WERI-Rb-1 (cell line): ENCODE measurements around the gene RIMS4.

Experiments
- DNase-seq: peaks from one replicate; pipeline ENCODE4 v3.0.0-alpha.2; 2020
- H3K27ac ChIP-seq: fragments of 250-450 bp; sonication (Bioruptor Pico); 2 replicates; pipeline ENCODE4 v1.5.1; 2020; ENCODE audit warnings: mild to moderate bottlenecking, moderate library complexity
- H3K27me3 ChIP-seq: fragments of 250-450 bp; sonication (Bioruptor Pico); 2 replicates; pipeline ENCODE4 v1.5.1; 2021; ENCODE audit warnings: mild to moderate bottlenecking, low read depth, moderate library complexity; ENCODE audit not compliant: insufficient read depth, severe bottlenecking
- H3K36me3 ChIP-seq: fragments of 250-450 bp; sonication (Bioruptor Pico); 2 replicates; pipeline ENCODE4 v1.5.1; 2020; ENCODE audit warnings: mild to moderate bottlenecking, moderate library complexity
- H3K4me3 ChIP-seq: 2 replicates; pipeline ENCODE4 v1.5.1; 2011; ENCODE audit warnings: low read depth, mild to moderate bottlenecking, control low read depth, low read length
- H3K9me3 ChIP-seq: fragments of 250-450 bp; sonication (Bioruptor Pico); 2 replicates; pipeline ENCODE4 v1.5.1; 2021; ENCODE audit warnings: mild to moderate bottlenecking, moderate library complexity; ENCODE audit not compliant: severe bottlenecking
- TF ChIP-seq, protein P1 (sequence below): IDR thresholded peaks from 2 replicates; pipeline ENCODE4 v1.5.1; 2011; ENCODE audit warnings: low read depth, mild to moderate bottlenecking, control low read depth, inconsistent platforms, low read length

The RIMS4 gene

DNA sequence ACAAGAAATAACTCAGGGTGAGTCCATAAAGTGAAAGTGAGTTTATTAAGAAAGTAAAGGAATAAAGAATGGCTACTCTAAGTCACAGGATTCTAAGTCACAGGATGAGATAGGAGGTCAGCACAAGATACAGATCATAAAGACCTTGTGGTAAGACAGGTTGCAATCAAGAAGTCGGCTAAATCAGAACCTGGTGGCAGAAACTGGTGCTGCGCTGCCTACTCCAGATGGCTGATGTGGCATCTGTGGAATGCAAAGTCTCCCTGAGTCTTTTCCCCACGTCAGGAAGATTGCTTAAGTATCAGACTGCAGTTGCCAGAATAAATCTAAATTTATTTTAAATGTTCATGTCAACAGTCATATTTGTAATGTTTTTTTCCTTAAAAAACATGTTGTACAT, 75.4 kb downstream of the RIMS4 start:
- DNase-seq: peak; percentile 34
- Histone ChIP-seq H3K36me3 (no peaks in the 10 kb centered on the region; the same call in 1 of the 2 replicates), H3K9me3 (no peaks in the 10 kb centered on the region), H3K27me3 (no peaks in the 10 kb centered on the region), H3K4me3 (no peak overlapping the region), H3K27ac (no peak overlapping the region)
- TF ChIP-seq, protein P1, sequence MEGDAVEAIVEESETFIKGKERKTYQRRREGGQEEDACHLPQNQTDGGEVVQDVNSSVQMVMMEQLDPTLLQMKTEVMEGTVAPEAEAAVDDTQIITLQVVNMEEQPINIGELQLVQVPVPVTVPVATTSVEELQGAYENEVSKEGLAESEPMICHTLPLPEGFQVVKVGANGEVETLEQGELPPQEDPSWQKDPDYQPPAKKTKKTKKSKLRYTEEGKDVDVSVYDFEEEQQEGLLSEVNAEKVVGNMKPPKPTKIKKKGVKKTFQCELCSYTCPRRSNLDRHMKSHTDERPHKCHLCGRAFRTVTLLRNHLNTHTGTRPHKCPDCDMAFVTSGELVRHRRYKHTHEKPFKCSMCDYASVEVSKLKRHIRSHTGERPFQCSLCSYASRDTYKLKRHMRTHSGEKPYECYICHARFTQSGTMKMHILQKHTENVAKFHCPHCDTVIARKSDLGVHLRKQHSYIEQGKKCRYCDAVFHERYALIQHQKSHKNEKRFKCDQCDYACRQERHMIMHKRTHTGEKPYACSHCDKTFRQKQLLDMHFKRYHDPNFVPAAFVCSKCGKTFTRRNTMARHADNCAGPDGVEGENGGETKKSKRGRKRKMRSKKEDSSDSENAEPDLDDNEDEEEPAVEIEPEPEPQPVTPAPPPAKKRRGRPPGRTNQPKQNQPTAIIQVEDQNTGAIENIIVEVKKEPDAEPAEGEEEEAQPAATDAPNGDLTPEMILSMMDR: peak; percentile 34

DNA sequence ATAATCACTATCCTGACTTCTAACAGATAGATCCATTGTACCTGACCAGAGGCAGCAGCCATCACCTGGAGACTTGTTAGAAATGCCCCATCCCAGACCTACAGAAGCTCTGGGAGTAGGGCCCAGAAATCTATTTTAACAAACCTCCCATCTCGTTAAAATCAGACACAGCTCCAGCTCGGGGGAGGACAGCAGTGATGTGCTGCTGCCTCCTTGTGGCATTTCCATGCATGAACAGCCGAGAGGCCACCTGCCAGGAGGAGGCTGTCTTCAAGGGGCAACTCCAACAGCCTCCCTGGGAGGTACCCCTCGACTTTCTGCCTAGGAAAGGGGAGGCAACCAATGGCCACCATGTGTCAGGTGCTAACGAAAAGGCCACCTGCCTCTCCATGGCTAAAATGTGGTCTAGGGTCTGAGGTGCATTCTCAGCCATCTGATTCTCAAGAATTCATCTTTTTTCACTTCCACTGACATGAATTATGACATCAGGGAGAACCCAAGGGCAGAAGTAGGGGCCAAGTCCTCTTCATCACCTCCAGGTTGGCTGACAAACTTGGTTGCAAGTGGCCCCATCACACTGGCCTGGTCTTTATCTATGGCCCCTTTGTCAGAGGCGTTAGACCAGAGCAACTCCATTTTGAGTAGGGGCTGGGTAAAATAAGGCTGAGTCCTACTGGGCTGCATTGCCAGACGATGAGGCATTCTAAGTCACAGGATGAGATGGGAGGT, 76.8 kb downstream of the RIMS4 start:
- Histone ChIP-seq H3K9me3 (no peaks in the 10 kb centered on the region), H3K36me3 (no peaks in the 10 kb centered on the region; the same call in 1 of the 2 replicates), H3K27me3 (no peaks in the 10 kb centered on the region), H3K4me3 (no peak overlapping the region), H3K27ac (no peak overlapping the region; the same call in 1 of the 2 replicates)
- peak; percentile 70 for DNase-seq
- TF ChIP-seq, protein P1: peak; percentile 93

DNA sequence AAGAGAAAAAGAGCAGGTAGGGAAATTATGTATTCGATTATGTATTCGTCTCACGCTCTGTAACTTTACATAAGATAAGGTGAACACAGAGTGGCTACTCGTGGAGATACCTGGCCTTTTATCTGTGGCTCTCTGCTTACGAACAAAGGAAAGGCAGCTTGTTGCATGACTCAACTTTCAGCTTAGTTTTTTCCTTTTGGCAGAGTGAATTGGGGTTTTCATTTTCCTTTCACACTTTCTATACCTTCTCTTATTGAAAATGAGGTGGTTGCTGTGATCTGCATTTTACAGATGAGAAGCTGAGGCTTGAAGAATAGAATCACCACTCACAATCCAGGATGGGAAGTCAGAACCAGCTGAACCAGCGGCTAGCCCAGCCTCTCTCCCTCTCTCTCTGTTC, 78.0 kb downstream of the RIMS4 start:
- TF ChIP-seq, protein P1: no peak
- no peaks in the 10 kb centered on the region; the same call in 1 of the 2 replicates for H3K36me3 ChIP-seq
- no peaks in the 10 kb centered on the region for H3K27me3 ChIP-seq
- H3K9me3 ChIP-seq: no peaks in the 10 kb centered on the region
- no peak for DNase-seq
- no peak overlapping the region for H3K27ac ChIP-seq
- H3K4me3 ChIP-seq: no peak overlapping the region

DNA sequence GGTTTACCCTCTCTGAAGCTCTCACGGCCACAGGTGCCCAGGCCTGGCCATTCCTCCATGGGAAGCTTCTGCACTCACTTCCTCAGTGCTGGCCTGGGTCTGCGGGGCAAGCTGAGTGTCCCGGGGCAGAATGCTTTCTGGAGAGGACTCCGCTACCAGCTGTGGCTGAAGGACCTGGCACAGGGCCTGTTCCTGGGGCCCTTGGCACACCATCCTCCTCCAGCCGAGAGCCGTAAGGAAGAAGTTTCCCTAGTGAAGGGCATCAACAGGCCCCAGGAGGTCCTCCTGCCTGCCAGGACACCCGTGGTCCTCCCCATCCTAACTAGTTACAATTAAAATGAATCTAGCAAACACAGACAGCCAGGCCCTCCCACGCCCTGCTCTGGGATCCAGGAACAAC, 78.7 kb downstream of the RIMS4 start:
- TF ChIP-seq, protein P1: no peak
- no peaks in the 10 kb centered on the region for H3K9me3 ChIP-seq
- no peak for DNase-seq
- no peaks in the 10 kb centered on the region for H3K27me3 ChIP-seq
- H3K4me3 ChIP-seq: no peak overlapping the region
- no peak overlapping the region for H3K27ac ChIP-seq
- H3K36me3 ChIP-seq: no peaks in the 10 kb centered on the region

DNA sequence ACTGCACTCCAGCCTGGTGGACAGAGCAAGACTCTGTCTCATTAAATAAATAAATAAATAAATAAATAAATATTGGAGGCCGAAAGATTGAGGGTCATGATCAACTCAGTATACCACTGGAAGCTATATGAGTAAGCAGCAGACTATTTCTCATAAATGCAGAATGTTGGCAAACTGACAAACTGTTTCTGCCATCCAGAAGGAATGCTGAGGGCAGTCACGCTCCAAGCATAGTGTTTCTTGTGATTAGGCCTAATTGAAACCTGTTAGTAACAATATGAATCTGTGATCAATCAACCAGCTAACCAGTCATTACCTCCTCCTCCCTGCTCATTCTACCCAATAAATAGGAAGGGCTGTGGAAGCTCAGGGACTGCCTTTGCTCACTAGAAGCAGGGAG, 79.9 kb downstream of the RIMS4 start:
- H3K4me3 ChIP-seq: no peak overlapping the region
- H3K36me3 ChIP-seq: no peaks in the 10 kb centered on the region
- DNase-seq: no peak
- H3K27me3 ChIP-seq: no peaks in the 10 kb centered on the region
- H3K27ac ChIP-seq: no peak overlapping the region
- no peaks in the 10 kb centered on the region for H3K9me3 ChIP-seq
- TF ChIP-seq, protein P1: no peak

DNA sequence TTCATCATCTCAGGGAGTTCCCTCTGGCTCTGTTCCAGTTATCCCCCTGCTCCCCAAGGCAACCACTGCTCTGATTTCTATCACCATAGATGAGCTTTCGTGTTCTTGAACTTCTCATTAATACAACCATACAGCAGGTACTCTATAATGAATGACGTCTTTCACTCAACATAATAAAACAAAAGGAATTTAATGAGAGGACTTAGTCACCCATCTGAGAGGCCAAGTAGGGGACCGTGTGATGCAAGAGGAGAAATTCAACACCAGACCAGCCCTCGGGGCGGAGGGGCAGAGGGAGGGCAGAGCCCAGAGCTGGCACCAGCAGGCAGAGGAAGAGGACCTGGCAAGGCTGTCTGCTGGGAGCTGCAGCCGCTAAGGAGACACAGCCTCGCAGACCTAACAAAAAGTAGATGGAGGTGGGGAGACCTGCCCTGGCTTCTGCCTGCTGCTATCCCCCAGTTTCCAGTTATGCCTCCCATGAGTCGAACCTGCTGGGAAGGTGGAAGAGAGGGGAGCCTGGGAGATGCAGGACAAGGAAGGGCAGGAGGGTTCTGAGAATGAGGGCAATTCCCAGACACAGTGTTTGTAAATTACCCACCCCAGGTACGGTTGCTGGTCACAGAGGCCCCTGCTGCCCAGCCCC, 81.4 kb downstream of the RIMS4 start:
- Histone ChIP-seq H3K4me3 (no peak overlapping the region), H3K27ac (no peak overlapping the region), H3K27me3 (no peaks in the 10 kb centered on the region), H3K9me3 (no peaks in the 10 kb centered on the region), H3K36me3 (no peaks in the 10 kb centered on the region)
- TF ChIP-seq, protein P1: no peak
- DNase-seq: no peak
